ENCODE results near the gene B4GALNT4. TPM values are rescaled to one million over a fixed set of nuclear protein-coding genes. Genes with fewer than 3 reads are reported as not detected.
"Not testable (repeated sequence)": the region's sequence is repeated elsewhere in the genome, so short reads cannot be mapped to it uniquely, and the experiment has no call there.

The B4GALNT4 gene, protein sequence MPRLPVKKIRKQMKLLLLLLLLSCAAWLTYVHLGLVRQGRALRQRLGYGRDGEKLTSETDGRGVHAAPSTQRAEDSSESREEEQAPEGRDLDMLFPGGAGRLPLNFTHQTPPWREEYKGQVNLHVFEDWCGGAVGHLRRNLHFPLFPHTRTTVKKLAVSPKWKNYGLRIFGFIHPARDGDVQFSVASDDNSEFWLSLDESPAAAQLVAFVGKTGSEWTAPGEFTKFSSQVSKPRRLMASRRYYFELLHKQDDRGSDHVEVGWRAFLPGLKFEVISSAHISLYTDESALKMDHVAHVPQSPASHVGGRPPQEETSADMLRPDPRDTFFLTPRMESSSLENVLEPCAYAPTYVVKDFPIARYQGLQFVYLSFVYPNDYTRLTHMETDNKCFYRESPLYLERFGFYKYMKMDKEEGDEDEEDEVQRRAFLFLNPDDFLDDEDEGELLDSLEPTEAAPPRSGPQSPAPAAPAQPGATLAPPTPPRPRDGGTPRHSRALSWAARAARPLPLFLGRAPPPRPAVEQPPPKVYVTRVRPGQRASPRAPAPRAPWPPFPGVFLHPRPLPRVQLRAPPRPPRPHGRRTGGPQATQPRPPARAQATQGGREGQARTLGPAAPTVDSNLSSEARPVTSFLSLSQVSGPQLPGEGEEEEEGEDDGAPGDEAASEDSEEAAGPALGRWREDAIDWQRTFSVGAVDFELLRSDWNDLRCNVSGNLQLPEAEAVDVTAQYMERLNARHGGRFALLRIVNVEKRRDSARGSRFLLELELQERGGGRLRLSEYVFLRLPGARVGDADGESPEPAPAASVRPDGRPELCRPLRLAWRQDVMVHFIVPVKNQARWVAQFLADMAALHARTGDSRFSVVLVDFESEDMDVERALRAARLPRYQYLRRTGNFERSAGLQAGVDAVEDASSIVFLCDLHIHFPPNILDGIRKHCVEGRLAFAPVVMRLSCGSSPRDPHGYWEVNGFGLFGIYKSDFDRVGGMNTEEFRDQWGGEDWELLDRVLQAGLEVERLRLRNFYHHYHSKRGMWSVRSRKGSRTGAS
- 10 to 100 TPM; 64.8 to 99.5 (median 72.8) TPM for polyA plus RNA-seq (ENCODE audit: insufficient read length in 3 of 3)
- long read RNA-seq, donor 1, partial matches to known transcripts = 16 of 17 reads
- long read RNA-seq, donor 1, other reads (novel, unspliced or antisense) = 0 of 17 reads
- long read RNA-seq, donor 2, partial matches to known transcripts = 9 of 14 reads
- long read RNA-seq, donor 2, other reads (novel, unspliced or antisense) = 0 of 14 reads
- long read RNA-seq, donor 3, partial matches to known transcripts = 7 of 11 reads
- long read RNA-seq, donor 3, other reads (novel, unspliced or antisense) = 0 of 11 reads
- long read RNA-seq, donor 4, partial matches to known transcripts = 15 of 20 reads
- long read RNA-seq, donor 4, other reads (novel, unspliced or antisense) = 0 of 20 reads
- long read RNA-seq, donor 5 = 0 reads
- long read RNA-seq, donor 6, transcript B4GALNT4-204 (3 exons, 409 nt) = major isoform, 6 of 14 reads
- long read RNA-seq, donor 6, partial matches to known transcripts = 8 of 14 reads
- long read RNA-seq, donor 6, other reads (novel, unspliced or antisense) = 0 of 14 reads
- long read RNA-seq, donor 7, partial matches to known transcripts = 5 of 9 reads
- long read RNA-seq, donor 7, other reads (novel, unspliced or antisense) = 0 of 9 reads
- long read RNA-seq, donor 8, transcript B4GALNT4-201 (20 exons, 3,444 nt) = major isoform, 5 of 18 reads
- long read RNA-seq, donor 8, partial matches to known transcripts = 11 of 18 reads
- long read RNA-seq, donor 8, other reads (novel, unspliced or antisense) = 0 of 18 reads
- long read RNA-seq, donor 9, partial matches to known transcripts = 21 of 25 reads
- long read RNA-seq, donor 9, other reads (novel, unspliced or antisense) = 0 of 25 reads
- long read RNA-seq, donor 10, partial matches to known transcripts = 25 of 28 reads
- long read RNA-seq, donor 10, other reads (novel, unspliced or antisense) = 0 of 28 reads
- long read RNA-seq, donor 11, partial matches to known transcripts = 0 of 6 reads
- long read RNA-seq, donor 11, other reads (novel, unspliced or antisense) = 0 of 6 reads
- long read RNA-seq, donor 12 = 0 reads
- long read RNA-seq, donor 13 = 0 reads
- long read RNA-seq, donor 14, partial matches to known transcripts = 13 of 17 reads
- long read RNA-seq, donor 14, other reads (novel, unspliced or antisense) = 0 of 17 reads
- long read RNA-seq, donor 15, partial matches to known transcripts = 11 of 13 reads
- long read RNA-seq, donor 15, other reads (novel, unspliced or antisense) = 0 of 13 reads
- long read RNA-seq, donor 16, transcript B4GALNT4-201 (20 exons, 3,444 nt) = major isoform, 8 of 41 reads
- long read RNA-seq, donor 16, partial matches to known transcripts = 30 of 41 reads
- long read RNA-seq, donor 16, other reads (novel, unspliced or antisense) = 0 of 41 reads

- DNase-seq (ENCODE audit: extremely low read depth in 1 of 11, low read depth in 9 of 11, low spot score in 4 of 11) = peak in 1 of 11 donors; percentile 54
Measured at GRCh38 chr11:369336-370018, at the start of gene B4GALNT4. Gene B4GALNT4, plus strand, starts transcription at chr11:369499. Its CDS starts 305 bp downstream, at chr11:369804.

DNA sequence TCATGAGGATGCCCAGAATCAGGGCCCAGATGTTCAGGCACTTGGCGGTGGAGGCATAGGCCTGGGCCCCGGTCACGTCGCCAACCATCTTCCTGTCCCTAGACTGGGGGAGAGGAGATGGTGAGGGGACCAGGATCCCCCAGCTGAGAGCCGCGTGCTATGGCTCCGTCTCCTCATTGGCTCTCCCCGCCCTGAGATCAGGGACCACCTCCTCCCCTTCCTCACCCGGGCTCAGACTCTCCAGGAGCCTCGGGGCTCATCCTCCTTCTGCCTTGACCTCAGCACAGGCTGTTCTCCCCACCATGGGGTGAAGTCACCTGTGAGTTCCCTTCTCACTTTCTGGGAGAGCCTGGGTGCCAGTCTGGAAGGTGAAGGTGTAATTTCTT is 49.4 kb upstream of the B4GALNT4 start:
- DNase-seq (ENCODE audit: extremely low read depth in 1 of 11, low read depth in 9 of 11, low spot score in 4 of 11) = not testable (repeated sequence)

- no peak for DNase-seq (ENCODE audit: extremely low read depth in 1 of 11, low read depth in 9 of 11, low spot score in 4 of 11)
Measured at GRCh38 chr11:324156-324555, 45.1 kb upstream of the B4GALNT4 start.

- DNase-seq (ENCODE audit: extremely low read depth in 1 of 11, low read depth in 9 of 11, low spot score in 4 of 11) = not testable (repeated sequence)
Measured at GRCh38 chr11:324593-325517, 44.4 kb upstream of the B4GALNT4 start.

GRCh38 chr11:325796-326591 is 43.3 kb upstream of the B4GALNT4 start:
- DNase-seq (ENCODE audit: extremely low read depth in 1 of 11, low read depth in 9 of 11, low spot score in 4 of 11) = no peak

DNA sequence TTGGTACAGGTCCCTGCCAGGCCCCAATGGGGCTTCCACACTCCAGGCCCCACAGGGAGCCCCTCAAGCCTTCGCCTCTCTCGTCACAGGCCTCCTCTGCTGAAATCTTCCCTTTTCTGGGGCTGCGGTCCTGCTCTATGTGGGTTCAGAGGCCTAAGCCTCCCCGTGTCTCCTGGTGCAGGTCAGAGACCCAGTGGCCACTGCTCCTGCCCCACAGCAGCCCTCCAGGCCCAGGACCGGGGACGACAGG is 42.8 kb upstream of the B4GALNT4 start:
- DNase-seq (ENCODE audit: extremely low read depth in 1 of 11, low read depth in 9 of 11, low spot score in 4 of 11) = no peak

DNA sequence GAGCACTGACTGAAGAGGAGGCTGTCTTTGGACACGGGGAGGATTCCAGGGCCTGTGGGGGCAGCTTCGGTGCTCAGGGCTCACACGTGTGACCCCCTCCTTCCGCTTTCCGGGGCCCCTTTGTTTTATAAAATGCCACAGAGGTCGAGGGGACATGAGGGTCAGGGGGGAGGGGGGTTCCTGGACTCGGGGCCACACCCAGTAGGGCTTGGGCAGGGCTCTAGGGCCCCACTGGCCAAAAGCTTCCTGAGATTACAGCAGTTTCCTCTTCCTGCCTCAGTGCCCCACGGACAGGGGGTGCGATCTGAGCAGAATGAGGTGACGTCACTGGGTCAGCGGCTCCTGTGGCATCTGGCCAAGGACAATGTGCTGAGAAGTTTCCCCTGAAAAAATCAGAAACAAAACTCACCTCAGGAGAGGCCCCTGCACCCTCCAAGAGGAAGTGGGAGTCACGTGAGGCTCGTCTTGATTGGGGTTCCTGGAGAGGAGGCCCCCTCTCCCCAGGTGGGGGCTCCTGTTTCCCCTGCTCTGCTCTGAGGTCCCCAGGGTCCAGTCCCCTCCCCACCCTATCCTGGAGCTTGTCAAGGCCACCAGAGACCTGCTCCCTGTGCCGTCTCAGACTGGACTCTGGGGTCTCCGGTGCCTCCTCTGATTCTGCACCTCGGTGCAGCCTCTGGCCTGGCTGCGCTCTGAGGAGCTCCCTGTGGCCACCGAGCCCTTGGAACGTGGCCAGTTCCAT is 42.3 kb upstream of the B4GALNT4 start:
- DNase-seq (ENCODE audit: extremely low read depth in 1 of 11, low read depth in 9 of 11, low spot score in 4 of 11) = no peak

- no peak for DNase-seq (ENCODE audit: extremely low read depth in 1 of 11, low read depth in 9 of 11, low spot score in 4 of 11)
Measured at GRCh38 chr11:327581-327923, 41.7 kb upstream of the B4GALNT4 start.

DNA sequence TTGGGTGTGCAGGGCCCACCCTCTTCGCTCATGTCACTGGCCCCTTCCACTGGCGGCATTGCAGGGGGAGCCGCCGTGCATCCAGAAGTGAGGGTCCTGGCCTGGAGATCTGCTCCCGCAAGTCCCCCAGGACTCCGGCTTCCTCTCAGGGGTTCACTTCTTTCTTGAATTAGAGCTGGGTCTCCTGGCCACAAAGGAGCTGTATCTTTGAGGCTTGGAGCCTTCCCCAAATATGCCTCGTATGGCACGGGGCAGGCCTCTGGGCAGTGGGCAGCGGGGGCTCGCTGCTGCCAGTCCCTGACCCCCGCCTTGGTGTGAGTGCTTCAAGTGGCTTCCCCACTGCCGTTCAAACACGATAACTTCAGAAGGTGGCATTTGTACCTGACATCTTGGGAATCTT is 41.3 kb upstream of the B4GALNT4 start:
- no peak for DNase-seq (ENCODE audit: extremely low read depth in 1 of 11, low read depth in 9 of 11, low spot score in 4 of 11)

GRCh38 chr11:328516-329100 is 40.7 kb upstream of the B4GALNT4 start:
- DNase-seq (ENCODE audit: extremely low read depth in 1 of 11, low read depth in 9 of 11, low spot score in 4 of 11) = not testable (repeated sequence)

GRCh38 chr11:329886-330253 is 39.4 kb upstream of the B4GALNT4 start:
- DNase-seq (ENCODE audit: extremely low read depth in 1 of 11, low read depth in 9 of 11, low spot score in 4 of 11) = no peak

DNA sequence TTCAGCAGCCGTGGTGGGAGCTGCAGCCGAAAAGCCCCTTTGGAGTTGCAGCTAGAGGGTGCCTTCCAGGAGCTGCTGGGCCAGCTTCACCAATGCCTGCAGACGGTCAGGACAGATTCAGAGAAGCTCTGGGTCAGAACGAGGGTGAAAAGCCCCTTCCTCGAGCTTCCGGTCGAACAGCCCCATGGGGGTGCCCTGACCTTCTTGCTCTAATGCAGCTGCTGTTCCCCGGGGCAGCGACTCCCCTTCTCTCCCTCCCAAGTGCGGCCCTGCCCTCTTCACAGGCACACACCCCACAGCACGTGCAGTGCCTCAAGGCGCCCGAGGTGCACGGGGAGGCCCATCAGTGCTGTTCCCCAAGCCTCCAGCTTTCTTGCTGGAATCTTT is 39.0 kb upstream of the B4GALNT4 start:
- DNase-seq (ENCODE audit: extremely low read depth in 1 of 11, low read depth in 9 of 11, low spot score in 4 of 11) = no peak

DNA sequence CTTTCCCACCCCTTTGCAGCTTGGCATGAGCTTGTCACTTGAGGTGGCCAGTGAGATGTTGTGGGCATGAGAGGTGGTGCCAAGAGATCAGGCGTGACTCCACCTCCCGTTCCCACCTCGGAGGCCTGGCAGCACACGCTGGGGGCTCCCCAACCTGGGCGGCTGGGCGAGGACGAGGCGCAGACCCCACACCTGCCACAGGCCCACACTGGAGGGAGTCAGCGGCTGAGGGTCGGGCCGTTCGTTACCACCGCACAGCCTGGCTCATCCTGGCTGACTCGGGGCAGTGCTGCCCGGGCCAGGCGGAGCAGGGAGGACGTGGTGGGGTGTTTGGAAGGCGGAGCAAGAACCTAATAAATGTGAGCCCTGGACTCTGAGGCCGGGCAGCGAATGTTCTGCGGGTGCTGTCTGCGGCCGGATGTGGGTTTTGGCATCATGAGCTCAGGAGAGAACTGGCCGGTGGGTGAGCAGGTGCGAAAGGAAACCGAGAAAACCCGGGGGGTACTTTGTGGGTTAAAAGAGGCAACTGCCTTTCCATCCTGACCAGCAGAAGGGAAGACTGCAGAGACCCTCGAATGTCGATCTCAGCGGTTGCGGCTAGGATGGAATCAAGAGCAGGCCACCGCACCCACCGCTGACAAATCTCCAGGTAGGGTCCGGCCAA is 38.5 kb upstream of the B4GALNT4 start:
- DNase-seq (ENCODE audit: extremely low read depth in 1 of 11, low read depth in 9 of 11, low spot score in 4 of 11) = no peak
